Sciatic nerve (tissue), 2 donors: ENCODE results near the gene CRHR1. TPM values are rescaled to one million over a fixed set of nuclear protein-coding genes. Genes with fewer than 3 reads are reported as not detected.

ENCODE experiments used
- ATAC-seq: fragments of 200-7000 bp; cut with Tn5 transposase; one replicate; pipeline ENCODE4 v1.9.1; 2020; ENCODE audit warnings: mild to moderate bottlenecking, moderate library complexity
- DNase-seq: peaks from one replicate; pipeline ENCODE4 v3.0.0-alpha.2; 2020; ENCODE audit warnings: low spot score
- intact Hi-C: fragments of 100-400 bp; cut with DNase I; formaldehyde crosslinking; loops from one replicate; pipeline ENCODE4 v1.14.2; 2022
- total RNA-seq: library from RNA; stranded (reverse); fragmentation: NEBNext Ultra II Directional; extraction: Animal tissue kit (Norgen Biotek cat#: 25700); gene quantifications from one replicate; pipeline ENCODE4 v1.2.1, GENCODE V29; 2021
- donor health status: DM: no; HTN: no; CAD: no.
- donor health status: DM: no; HTN: no; CAD: no.

Gene CRHR1
- total RNA-seq, 1 donor from 2014 or later = 0.36 TPM

DNA sequence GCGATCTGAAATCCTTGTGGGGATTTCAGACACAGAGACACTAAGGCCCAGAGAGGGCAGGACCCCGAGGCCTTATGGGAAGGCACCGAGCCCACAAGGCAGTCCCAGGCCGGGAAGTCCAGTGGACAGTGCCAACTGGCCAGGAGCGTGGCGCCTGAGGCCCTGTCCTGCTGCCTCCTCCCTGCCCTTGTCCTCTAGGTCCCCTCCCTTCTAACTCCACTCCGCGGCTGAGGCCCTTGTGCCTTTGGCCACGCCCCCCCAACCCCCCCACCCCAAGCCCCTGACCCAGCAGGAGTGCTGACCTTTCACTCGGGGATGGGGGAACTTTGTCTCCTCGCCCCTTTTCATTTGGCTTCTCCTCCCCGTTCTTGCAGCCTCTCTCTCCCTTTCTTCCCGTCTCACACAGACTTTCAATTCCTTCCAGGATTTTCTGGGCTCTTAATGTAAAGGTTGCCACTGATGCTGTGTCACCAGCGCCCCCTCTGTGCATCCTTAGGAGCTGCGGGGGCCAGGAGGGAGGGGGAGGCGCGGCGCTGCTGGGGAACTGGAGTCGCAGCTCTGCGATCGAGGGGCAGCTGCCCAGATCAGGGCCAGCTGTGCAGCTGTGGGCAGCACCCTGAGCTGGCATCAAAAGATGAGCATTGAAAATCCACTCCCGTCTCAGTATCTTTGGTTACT, 29.1 kb downstream of the CRHR1 start:
- intact Hi-C loops = no loop called here
- no peak for ATAC-seq
- DNase-seq = no peak

DNA sequence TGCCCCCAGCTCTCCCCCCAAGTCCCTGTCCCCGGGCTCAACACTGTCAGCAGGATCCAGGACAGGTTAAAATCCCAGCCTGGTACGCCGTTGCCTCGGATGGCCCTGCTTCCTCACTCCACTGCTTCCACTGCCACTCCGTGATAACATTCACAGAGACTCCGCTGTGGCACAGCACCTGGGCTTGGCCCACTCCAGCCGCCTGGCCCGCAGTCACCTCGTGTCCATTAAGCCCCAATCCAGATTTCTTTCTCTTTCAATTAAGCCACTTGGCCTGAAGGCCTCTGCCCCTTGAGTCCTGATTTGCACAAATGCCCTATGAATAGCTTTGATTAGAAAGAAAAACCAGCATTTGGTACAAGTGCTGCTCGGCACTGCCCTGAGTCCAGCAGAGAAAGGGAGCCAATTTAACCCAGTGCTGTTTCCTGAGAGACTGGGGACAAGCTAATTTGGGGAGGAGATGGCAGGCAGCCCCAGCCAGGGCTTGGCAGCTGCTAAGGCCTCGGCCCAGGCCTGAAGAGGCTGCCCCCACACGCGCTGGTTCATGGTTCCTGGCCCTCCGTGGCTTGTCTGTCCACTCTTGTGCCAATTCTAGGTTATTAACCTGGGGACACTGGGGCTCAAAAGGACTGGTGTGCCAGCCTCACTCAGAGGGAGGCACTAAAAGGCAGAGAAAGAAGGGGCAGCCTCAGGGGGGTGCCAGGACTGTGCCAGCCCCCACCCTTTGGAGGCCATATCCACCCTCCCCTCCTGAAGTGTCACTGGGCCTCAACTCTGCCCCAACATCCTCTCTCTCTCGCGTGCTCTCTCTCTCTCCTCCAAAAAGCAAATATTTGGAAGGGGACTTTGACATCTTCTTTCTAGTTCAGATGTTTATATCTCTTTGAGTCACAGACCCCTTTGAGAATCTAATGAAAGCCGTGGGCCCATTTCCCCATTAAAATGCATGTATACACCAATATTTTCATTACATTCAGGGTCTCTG, 30.8 kb downstream of the CRHR1 start:
- intact Hi-C loops = no loop called here
- no peak for ATAC-seq
- no peak for DNase-seq

DNA sequence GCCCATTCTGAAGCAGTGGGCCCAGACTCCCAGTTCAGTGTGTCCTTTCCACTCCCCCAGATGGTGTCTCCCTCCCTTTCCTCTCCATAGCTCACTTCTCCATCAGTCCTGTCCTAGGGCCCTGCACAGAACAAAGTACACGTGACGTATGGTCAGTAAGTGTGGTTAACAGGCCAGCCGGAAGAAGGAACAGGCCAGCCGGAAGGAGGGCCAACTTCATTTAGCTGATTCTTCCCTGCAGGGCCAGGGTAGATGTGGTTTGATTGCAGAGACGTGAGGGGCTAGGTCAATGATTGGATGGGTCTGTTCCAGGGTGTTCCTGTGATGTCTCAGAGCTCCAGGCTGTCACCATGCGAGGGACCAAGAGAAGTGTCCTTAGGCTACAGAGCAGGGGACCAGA, 31.6 kb downstream of the CRHR1 start:
- intact Hi-C loops = no loop called here
- DNase-seq (no peak), ATAC-seq (no peak)

DNA sequence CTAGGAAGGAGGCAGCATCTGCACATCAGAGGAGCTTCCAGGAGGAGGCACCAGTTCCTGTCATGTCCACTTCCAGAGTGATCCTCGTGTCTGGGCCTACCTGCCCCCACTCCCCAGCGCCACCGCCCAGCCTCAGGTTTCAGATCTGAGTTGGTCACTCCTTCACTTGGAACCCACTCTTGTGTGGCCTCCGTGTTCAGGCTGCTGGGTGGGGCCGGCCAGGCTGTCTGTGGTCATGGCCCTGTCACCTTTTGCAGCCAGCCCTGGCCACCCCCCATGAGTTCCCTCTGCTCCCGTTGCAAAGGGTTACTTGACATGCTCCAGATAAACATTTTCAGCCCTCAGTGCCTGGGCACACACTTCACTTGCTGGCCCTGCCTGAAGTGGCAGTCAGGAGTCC, 33.9 kb downstream of the CRHR1 start:
- ATAC-seq (no peak), DNase-seq (no peak)
- intact Hi-C loops = no loop called here

DNA sequence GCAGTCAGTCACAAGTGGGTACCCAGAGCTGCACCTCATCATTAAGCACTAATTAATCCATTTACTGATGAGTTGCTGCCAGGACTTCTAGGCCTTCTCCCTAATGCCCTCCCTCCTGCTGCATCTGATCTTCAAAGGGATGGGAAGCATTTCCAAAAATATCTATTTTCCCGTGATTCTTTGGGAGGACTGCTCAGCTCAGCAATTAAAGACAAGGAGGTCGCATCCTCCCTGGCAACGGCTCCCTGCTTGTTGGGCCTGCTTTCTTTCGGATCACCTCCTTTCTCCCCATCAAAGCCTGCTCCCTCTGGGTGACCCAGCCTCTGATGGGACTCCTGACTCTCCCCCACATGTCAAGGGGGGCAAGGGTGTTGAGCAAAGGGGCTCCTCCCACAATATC, 34.6 kb downstream of the CRHR1 start:
- DNase-seq (no peak), ATAC-seq (no peak)
- intact Hi-C loops = no loop called here

DNA sequence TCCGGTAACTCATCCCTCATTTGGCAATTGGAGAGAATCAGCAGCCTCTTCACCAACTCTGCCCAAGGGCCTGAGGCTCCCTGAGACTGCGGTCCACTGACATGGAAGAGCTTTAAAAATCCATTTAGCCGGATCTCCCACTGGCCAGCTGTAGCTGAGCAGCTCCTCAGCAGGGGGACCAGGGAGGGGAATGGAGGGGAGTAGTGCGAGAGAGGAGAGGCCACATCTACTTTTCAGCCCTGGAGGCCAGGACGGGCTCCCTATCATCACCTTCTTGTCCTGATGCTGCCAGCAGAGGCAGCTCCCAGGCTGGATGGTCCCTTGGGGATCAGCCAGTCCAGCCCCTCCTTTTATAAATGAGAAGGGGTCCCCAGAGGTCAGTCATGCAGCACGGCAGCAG, 35.5 kb downstream of the CRHR1 start:
- intact Hi-C loops = no loop called here
- no peak for ATAC-seq
- no peak for DNase-seq

DNA sequence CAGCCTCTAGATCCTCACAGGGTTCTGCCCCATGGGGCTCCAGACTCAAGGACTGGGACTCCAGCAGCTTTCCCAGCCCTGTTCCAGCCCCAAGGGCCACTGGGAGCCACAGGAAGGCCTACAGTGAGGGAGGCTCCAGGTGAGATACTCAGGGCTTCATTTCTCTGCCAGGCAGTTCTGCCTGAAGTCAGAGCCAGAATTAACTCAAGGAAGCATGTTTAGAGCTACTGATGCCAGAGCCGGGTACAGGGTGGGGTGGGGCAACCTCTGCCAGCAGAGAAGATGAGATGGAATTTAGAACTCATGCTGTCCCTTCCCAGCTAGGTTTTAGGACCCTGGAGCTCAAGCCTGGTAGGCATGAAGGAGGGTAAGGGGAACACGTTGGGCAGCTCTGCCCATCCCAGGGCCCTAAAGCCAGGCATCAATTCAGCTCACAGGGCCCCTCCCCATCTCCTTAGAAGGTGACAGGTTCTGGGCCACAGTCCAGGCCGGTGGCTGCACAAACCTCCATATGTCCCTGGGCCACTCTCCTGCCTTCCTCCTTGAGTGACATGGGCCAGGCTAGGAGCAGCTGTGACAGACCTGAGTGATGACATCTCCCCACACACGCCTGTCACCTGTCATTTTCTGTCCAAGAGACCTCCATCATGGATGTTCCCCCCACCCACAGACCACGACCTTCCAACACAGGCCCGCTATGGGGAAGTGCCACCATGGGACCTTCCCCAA, 36.1 kb downstream of the CRHR1 start:
- intact Hi-C loops = no loop called here
- no peak for ATAC-seq

DNA sequence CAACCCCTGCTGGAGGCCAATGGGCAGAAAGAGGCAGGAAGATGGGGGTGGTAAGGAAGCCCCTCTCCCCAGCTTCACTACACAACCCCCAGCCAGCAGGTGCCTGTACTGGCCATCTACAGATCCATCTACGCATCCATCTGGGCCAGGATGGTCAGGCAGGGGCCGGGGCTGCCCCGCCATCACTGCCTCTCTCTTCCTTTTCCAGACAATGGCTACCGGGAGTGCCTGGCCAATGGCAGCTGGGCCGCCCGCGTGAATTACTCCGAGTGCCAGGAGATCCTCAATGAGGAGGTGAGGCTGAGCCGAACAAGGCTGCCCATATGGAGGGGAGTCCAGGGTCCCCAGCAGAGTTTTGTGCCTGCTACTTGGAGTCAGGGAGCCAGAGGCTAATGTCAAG, 37.0 kb downstream of the CRHR1 start:
- DNase-seq (no peak), ATAC-seq (no peak)
- intact Hi-C loops = no loop called here

More for the DNA sequence above, 36.1 kb downstream of the CRHR1 start:
- DNase-seq = no peak

DNA sequence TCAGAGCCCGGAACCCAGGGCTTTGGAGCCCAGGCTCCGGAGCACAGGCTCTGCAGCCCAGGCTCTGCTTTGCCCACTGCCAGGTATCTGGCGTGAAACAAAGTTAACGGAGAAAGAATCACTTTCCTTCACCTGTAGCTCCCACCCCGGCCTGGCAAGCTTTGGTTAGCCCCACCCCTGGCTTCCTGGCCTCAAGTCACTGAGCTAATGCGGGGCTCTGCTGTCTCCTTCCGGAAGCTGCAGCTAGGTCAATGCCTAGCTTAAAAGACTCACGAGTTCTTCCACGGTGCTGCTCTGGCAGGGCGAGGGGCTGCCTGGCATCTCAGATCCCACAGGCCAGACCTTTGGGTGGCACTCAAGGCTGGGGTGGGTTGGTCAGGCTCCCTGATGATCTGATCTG, 39.5 kb downstream of the CRHR1 start:
- intact Hi-C loops = no loop called here
- DNase-seq = no peak
- no peak for ATAC-seq

DNA sequence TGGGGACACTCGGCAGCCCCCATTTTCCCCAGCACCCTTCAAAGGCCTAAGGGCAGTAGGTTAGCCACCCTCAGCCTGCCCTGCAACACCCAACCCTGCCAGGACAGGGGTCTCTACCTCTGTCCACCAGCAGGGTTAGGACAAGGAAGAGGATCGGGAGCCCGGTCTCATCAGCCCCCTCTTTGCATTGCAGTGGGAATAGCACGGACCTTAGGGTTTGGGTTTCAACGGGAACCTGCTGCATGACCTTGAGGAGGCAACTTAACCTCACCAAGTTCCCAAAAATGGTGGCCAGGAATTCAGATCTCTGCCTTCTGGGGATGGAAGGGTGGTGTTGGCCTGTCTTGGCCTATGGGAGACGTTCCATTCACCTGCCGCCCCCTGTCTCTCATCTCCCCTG, 40.4 kb downstream of the CRHR1 start:
- ATAC-seq (no peak), DNase-seq (no peak)
- intact Hi-C loops = no loop called here

DNA sequence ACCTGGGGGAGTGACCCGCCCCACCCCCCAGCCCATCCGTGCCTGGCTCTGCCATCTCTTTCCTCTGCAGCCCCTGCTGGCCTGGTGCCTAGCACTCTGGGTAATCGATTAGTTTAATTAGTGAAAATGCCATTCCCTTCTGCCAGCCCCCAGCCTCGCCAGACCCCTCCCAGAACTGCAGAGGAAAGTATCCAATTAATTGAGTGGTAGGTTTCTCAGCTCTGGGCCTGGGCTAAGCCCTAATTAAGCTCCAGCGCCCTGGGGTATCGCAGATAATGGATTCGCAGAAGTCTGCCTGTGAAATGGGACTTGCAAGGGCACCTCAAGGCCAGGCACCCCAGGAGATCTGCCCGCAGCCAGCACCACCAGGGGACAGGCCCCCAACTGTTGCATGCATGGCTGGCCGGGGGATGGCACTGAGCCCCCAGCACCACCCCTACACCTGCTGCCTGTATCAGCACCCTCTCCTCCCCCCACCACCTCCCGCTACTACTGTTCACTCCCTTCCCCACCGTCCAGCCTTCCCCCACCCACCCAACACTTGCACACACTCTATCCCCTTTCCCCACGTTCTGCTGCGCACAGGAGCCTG, 40.9 kb downstream of the CRHR1 start:
- ATAC-seq (no peak), DNase-seq (no peak)
- intact Hi-C loops = no loop called here

DNA sequence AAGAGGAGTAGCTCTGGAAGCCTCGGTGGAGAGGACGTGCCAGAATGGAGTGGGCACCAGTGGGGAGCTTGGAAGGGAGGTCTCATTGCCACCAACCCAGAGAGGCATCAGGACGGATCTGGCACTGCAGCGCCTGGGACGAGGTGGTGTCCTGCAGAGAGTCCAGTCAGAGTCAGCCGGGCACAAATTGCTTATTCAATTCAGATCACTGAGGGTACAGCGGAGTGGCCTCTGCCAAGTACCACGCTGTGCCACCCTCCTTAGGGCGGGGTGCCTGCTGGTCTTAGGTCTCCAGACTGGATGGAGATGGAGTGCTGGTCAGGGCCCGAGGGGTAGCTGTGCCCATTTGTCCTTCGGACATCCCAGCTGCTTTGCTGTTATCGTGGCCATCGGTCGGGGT, 41.7 kb downstream of the CRHR1 start:
- ATAC-seq (no peak), DNase-seq (no peak)
- intact Hi-C loops = no loop called here

DNA sequence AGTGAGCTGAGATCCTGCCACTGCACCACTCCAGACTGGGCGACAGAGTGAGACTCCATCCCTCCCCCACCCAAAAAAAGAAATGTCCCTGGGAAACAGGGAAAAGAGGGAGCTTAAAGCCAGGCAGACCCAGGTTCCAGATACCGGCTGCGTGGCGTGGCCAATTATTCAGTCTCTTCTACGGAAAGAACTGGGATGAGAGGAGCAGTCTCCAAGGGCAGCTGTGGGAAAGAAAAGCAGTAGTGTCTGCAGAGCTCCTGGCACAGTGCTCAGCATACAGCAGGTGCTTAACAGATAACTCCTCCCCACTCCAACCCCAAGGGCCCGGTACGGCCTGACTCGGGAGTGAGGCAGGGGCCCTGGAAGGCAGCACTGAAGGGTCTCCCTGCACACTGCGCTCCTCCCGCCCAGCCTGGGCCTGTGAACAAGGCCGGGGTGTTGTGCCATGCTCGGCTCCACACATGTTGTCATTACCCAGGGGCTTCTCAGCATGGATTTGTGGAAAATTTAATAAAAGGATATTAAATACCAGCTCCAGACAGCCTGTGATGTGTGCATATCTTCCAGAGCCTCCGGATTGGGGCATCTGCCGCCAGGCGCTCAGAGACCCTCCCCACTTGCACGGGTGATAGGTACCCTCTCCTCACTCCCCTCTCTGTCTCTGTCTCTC, 42.9 kb downstream of the CRHR1 start:
- DNase-seq = no peak
- intact Hi-C loops = no loop called here
- no peak for ATAC-seq

DNA sequence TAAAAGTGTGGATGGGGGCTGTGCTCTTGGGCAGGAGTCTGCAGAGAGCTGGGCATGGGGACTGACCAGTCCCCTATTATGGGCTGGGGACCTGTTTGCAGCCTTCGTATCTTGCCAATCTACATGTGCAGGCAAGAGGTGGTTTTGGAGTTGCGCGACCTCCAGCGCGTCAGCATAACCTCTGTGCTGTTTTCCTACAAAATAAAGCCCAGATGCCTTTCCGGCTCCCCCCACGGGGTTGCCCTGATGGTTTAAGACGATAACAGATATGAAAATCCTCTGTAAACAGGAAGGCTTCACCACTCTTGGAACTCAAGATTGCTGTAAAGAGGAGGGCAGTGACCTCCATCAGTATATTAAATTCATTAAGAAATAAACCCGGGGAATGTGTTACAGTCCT, 44.1 kb downstream of the CRHR1 start:
- ATAC-seq (no peak), DNase-seq (no peak)
- intact Hi-C loops = no loop called here

DNA sequence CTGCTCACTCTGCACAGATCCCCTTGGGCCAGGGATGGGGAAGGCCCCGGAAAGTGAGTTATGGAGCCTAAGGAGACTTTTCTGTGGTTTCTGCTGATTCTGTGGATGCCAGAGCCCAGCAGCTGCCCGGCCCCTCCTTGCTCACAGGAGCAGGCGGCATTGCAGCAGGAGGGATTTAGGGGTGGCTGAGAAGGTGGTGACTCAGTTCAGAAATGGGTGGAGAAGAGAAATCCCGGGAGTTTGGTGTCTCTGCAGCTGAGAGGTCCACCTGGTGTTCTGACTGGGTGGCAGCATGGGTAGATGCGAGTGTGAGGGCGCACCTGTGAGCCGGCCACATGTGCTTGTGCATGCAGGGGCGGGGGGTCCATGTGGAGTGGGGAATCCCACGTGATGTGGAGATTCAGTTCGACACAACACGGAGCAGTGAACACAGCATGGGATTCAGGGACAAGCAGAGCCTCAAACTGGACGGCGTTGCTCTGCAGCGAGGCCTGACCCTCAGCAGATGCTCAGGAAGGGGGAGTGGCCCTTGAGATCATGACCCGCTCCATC, 44.5 kb downstream of the CRHR1 start:
- ATAC-seq (no peak), DNase-seq (no peak)
- intact Hi-C loops = no loop called here

DNA sequence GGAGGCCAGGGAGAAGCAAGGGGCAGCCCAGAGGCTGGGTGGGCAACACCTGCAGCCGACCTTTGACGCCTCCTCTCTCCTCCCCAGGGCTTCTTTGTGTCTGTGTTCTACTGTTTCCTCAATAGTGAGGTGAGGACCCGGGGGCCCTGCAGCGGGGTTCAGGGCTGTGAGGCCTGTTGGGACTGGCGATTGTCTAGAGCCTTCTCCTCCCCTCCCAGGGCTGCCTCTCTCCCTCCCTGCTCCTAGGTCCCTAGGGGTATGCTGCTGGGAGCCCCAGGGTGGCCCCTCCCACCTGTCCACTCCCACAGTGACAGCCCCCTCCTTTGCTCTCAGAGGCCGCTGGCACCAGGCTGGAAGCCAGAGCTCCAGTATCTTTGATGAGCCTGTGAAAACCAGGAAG, 49.8 kb downstream of the CRHR1 start:
- DNase-seq (no peak), ATAC-seq (no peak)
- intact Hi-C loops = loop anchor here (10.0 kb wide), 1 partner anchor 189 kb away; no protein-coding TSS in a partner anchor

DNA sequence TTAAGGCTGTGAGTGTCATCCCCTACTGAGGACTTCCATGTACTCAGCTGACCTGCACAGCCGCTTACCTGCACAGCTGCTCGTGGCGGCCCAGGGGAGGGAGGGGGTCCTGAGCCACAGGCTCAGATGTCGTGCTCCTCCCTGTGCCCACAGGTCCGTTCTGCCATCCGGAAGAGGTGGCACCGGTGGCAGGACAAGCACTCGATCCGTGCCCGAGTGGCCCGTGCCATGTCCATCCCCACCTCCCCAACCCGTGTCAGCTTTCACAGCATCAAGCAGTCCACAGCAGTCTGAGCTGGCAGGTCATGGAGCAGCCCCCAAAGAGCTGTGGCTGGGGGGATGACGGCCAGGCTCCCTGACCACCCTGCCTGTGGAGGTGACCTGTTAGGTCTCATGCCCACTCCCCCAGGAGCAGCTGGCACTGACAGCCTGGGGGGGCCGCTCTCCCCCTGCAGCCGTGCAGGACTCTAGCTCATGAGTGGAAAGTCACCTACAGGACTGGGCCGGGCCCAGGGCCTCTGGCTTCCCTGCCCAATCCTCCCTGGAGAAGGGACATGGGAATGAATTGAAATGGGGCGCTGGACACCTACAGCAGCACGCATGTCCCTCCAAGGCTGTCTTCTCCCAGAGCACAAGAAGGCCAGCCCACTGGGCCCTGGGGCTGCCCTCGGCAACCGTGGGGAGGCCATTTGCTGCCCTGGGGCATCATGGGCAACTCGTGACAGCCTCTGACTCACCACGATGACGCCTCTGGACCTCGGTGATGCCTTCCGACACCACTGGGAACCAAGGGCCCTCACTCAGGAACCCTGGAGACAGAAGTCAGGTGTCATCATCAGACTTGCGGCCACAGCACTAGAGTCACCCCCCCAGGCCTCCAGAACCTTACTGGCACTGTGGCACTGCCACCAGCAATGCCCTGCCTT, 50.6 kb downstream of the CRHR1 start:
- no peak for DNase-seq
- ATAC-seq = no peak
- intact Hi-C loops = loop anchor here (10.0 kb wide), 1 partner anchor 190 kb away; no protein-coding TSS in a partner anchor
